Activated T-cell treated with anti-CD3 and anti-CD28 coated beads, Interleukin-2, amount 50 U/mL, for 4 hours (primary cell): ENCODE measurements around the gene ALS2. TPM values are rescaled to one million over a fixed set of nuclear protein-coding genes. Genes with fewer than 3 reads are reported as not detected.
"Not testable (repeated sequence)": the region's sequence is repeated elsewhere in the genome, so short reads cannot be mapped to it uniquely, and the experiment has no call there.

ENCODE experiments used
- ATAC-seq, 2 donors: fragments of 200-7000 bp; cut with Tn5 transposase; one replicate each; pipeline ENCODE4 v1.10.0; 2021
- DNase-seq: peaks from one replicate; pipeline ENCODE4 v3.0.0-alpha.2; 2020
- H3K27me3 Mint-ChIP-seq: one replicate; pipeline ENCODE4 v1.8.0; 2021; ENCODE audit warnings: low read depth, mixed read lengths
- H3K36me3 Mint-ChIP-seq: one replicate; pipeline ENCODE4 v1.8.0; 2022; ENCODE audit warnings: mixed read lengths; ENCODE audit not compliant: insufficient read depth
- H3K4me1 Mint-ChIP-seq: one replicate; pipeline ENCODE4 v1.8.0; 2021; ENCODE audit warnings: low read depth, mixed read lengths
- H3K4me3 Mint-ChIP-seq: one replicate; pipeline ENCODE4 v1.8.0; 2021; ENCODE audit warnings: mild to moderate bottlenecking, moderate library complexity, mixed read lengths
- H3K9me3 Mint-ChIP-seq: one replicate; pipeline ENCODE4 v1.8.0; 2021; ENCODE audit warnings: mixed read lengths
- total RNA-seq, 3 donors: library from RNA; stranded (reverse); gene quantifications; one replicate each; pipeline ENCODE4 v1.2.1, GENCODE V29; 2021

ALS2 gene
- total RNA-seq, 3 donors from 2014 or later, result 13.3 to 15.1 (median 14.8) TPM

DNA sequence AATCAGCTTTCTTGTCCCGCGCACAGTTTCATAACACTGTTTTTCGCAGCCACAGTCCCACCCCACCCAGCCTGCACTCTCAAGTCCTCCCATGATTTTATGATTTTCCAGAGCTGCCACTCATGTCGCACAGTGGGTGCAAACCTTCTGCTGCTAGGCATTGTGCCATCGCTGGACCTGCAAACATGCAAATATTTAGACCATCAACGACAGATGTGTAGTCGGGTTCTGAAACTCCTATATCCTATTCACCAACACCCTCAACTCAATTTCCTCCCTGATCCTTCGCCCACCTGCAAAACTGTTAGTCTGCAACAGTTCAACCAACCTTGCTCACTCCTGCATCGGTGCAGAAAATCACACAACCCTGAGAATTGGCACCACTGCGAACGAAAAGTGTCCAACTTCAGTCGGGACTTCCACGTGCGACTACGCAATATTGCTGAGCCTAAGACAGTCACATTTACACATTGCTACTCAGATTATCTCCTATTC is 871 bp upstream of the ALS2 start:
- DNase-seq, result no peak

GRCh38 chr2:201779901-201780673 is 646 bp downstream of the ALS2 start:
- Mint-ChIP-seq H3K36me3 (no peaks in the 10 kb centered on the region), H3K27me3 (peaks cover 3% of the 10 kb centered on the region), H3K9me3 (no peaks in the 10 kb centered on the region), H3K4me3 (peak overlapping the region; percentile 96), H3K4me1 (peaks cover 18% of the 10 kb centered on the region)
- ATAC-seq, result no peak
- no peak for DNase-seq

More for the DNA sequence above, 871 bp upstream of the ALS2 start:
- no peaks in the 10 kb centered on the region for H3K36me3 Mint-ChIP-seq
- no peak for ATAC-seq
- H3K27me3 Mint-ChIP-seq, result peaks cover 3% of the 10 kb centered on the region
- peak overlapping the region; percentile 96 for H3K4me3 Mint-ChIP-seq
- peaks cover 18% of the 10 kb centered on the region for H3K4me1 Mint-ChIP-seq
- no peaks in the 10 kb centered on the region for H3K9me3 Mint-ChIP-seq

GRCh38 chr2:201777869-201778268 is 2.9 kb downstream of the ALS2 start:
- Mint-ChIP-seq H3K9me3 (no peaks in the 10 kb centered on the region), H3K27me3 (no peaks in the 10 kb centered on the region), H3K4me3 (no peak overlapping the region), H3K36me3 (no peaks in the 10 kb centered on the region), H3K4me1 (peaks cover 26% of the 10 kb centered on the region)
- ATAC-seq (no peak), DNase-seq (no peak)

DNA sequence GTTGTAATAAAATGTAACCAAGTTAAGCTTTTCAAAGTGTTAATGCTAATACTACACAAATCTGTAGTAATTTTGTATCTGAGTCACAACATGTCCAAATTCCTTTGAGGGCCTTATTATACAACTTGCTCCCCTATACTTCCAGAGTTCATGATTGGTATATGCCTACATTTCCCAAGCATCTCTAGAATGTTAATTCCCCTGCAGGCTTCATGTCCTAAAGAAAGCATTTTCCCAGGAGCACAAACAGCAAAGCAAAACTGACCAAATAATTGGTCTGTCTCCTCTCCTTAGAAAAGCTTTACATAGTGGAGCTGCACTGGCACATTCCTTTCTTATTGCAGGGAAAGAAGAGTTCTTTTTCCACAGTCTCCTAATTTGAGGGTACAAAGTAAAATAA is 3.7 kb downstream of the ALS2 start:
- peaks cover 26% of the 10 kb centered on the region for H3K4me1 Mint-ChIP-seq
- no peak overlapping the region for H3K4me3 Mint-ChIP-seq
- no peak for DNase-seq

GRCh38 chr2:201775326-201775725 is 5.4 kb downstream of the ALS2 start:
- Mint-ChIP-seq H3K9me3 (no peaks in the 10 kb centered on the region), H3K4me3 (no peak overlapping the region), H3K36me3 (no peaks in the 10 kb centered on the region), H3K27me3 (no peaks in the 10 kb centered on the region), H3K4me1 (peaks cover 17% of the 10 kb centered on the region)
- DNase-seq, result no peak
- ATAC-seq, result no peak

More for the DNA sequence above, 3.7 kb downstream of the ALS2 start:
- no peak for ATAC-seq
- Mint-ChIP-seq H3K36me3 (no peaks in the 10 kb centered on the region), H3K27me3 (no peaks in the 10 kb centered on the region), H3K9me3 (no peaks in the 10 kb centered on the region)

- no peak overlapping the region for H3K4me3 Mint-ChIP-seq
- H3K4me1 Mint-ChIP-seq, result peaks cover 13% of the 10 kb centered on the region
- no peak for ATAC-seq
- H3K9me3 Mint-ChIP-seq, result no peaks in the 10 kb centered on the region
- no peak for DNase-seq
- H3K36me3 Mint-ChIP-seq, result no peaks in the 10 kb centered on the region
- H3K27me3 Mint-ChIP-seq, result no peaks in the 10 kb centered on the region
Measured at GRCh38 chr2:201774546-201774945, 6.2 kb downstream of the ALS2 start.

- ATAC-seq, result no peak
Measured at GRCh38 chr2:201773990-201774389, 6.7 kb downstream of the ALS2 start.

GRCh38 chr2:201769666-201770373 is 10.9 kb downstream of the ALS2 start:
- H3K27me3 Mint-ChIP-seq, result no peaks in the 10 kb centered on the region
- peaks cover 7% of the 10 kb centered on the region for H3K4me1 Mint-ChIP-seq
- no peaks in the 10 kb centered on the region for H3K9me3 Mint-ChIP-seq
- peaks cover 10% of the 10 kb centered on the region for H3K36me3 Mint-ChIP-seq
- DNase-seq (no peak), ATAC-seq (no peak)
- no peak overlapping the region for H3K4me3 Mint-ChIP-seq

More at GRCh38 chr2:201773990-201774389, 6.7 kb downstream of the ALS2 start:
- Mint-ChIP-seq H3K27me3 (no peaks in the 10 kb centered on the region), H3K36me3 (no peaks in the 10 kb centered on the region), H3K9me3 (no peaks in the 10 kb centered on the region), H3K4me1 (peaks cover 11% of the 10 kb centered on the region), H3K4me3 (no peak overlapping the region)
- DNase-seq, result no peak

- no peaks in the 10 kb centered on the region for H3K9me3 Mint-ChIP-seq
- no peak for ATAC-seq
- H3K27me3 Mint-ChIP-seq, result no peaks in the 10 kb centered on the region
Measured at GRCh38 chr2:201768918-201769317, 11.8 kb downstream of the ALS2 start.

GRCh38 chr2:201765799-201766198 is 14.9 kb downstream of the ALS2 start:
- ATAC-seq, result no peak
- no peaks in the 10 kb centered on the region for H3K27me3 Mint-ChIP-seq
- no peak for DNase-seq
- H3K4me3 Mint-ChIP-seq, result no peak overlapping the region
- H3K36me3 Mint-ChIP-seq, result peaks cover 16% of the 10 kb centered on the region
- H3K4me1 Mint-ChIP-seq, result no peaks in the 10 kb centered on the region
- H3K9me3 Mint-ChIP-seq, result no peaks in the 10 kb centered on the region

More at GRCh38 chr2:201768918-201769317, 11.8 kb downstream of the ALS2 start:
- H3K4me1 Mint-ChIP-seq, result peaks cover 3% of the 10 kb centered on the region
- H3K4me3 Mint-ChIP-seq, result no peak overlapping the region
- DNase-seq, result no peak
- peaks cover 10% of the 10 kb centered on the region for H3K36me3 Mint-ChIP-seq

DNA sequence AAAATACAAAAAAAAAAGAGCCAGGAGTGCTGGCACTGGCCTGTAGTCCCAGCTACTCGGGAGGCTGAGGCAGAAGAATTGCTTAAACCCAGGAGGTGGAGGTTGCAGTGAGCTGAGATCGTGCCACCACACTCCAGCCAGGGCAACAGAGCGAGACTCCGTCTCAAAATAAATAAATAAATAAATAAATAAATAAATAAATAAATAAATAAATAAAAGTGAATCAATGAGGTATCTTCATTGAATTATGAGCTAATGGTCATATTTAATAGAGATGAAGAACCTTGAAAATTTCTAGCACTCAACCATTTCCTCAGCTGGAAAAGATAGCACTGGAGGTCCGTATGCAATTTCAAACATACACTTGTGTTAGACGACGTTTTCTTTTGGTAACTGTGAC is 16.3 kb downstream of the ALS2 start:
- not testable (repeated sequence) for H3K27me3 Mint-ChIP-seq, H3K4me3 Mint-ChIP-seq, DNase-seq, ATAC-seq, H3K4me1 Mint-ChIP-seq, H3K9me3 Mint-ChIP-seq
- H3K36me3 Mint-ChIP-seq, result peaks cover 23% of the 10 kb centered on the region

DNA sequence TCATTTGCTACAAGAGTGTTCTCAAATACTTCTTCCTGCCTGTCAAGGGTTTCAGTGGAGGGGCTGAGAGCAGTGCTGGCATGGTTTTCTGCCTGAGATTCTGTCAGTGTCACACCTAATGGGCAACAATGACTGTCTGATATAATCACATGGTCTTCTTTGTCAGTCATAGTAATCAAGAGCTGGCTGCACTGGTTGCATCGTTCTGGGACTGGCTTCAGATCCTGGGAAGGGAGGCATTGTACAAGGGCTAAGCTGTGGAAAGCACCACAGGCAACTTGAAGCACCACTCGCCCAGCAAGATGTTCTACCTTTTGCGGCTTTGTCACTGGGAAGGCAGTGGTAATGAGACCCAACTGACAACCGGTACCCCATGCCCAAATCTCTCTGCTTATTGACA is 19.6 kb downstream of the ALS2 start:
- Mint-ChIP-seq H3K27me3 (no peaks in the 10 kb centered on the region), H3K9me3 (no peaks in the 10 kb centered on the region), H3K4me1 (no peaks in the 10 kb centered on the region), H3K36me3 (peaks cover 22% of the 10 kb centered on the region), H3K4me3 (no peak overlapping the region)
- ATAC-seq (no peak), DNase-seq (no peak)

GRCh38 chr2:201759567-201759966 is 21.2 kb downstream of the ALS2 start:
- ATAC-seq, result no peak
- no peak for DNase-seq
- H3K9me3 Mint-ChIP-seq, result no peaks in the 10 kb centered on the region
- peaks cover 19% of the 10 kb centered on the region for H3K36me3 Mint-ChIP-seq
- H3K4me3 Mint-ChIP-seq, result no peak overlapping the region
- H3K27me3 Mint-ChIP-seq, result no peaks in the 10 kb centered on the region
- no peaks in the 10 kb centered on the region for H3K4me1 Mint-ChIP-seq

GRCh38 chr2:201758873-201759272 is 21.9 kb downstream of the ALS2 start:
- DNase-seq (no peak), ATAC-seq (no peak)
- Mint-ChIP-seq H3K4me1 (no peaks in the 10 kb centered on the region), H3K27me3 (no peaks in the 10 kb centered on the region), H3K36me3 (peaks cover 19% of the 10 kb centered on the region), H3K4me3 (no peak overlapping the region), H3K9me3 (no peaks in the 10 kb centered on the region)

GRCh38 chr2:201758234-201758633 is 22.5 kb downstream of the ALS2 start:
- no peak for DNase-seq
- no peaks in the 10 kb centered on the region for H3K27me3 Mint-ChIP-seq
- H3K9me3 Mint-ChIP-seq, result no peaks in the 10 kb centered on the region
- H3K4me3 Mint-ChIP-seq, result no peak overlapping the region
- H3K4me1 Mint-ChIP-seq, result no peaks in the 10 kb centered on the region
- no peak for ATAC-seq
- H3K36me3 Mint-ChIP-seq, result peaks cover 19% of the 10 kb centered on the region
